ENCODE results near the gene SLC22A17.

The SLC22A17 gene

DNA sequence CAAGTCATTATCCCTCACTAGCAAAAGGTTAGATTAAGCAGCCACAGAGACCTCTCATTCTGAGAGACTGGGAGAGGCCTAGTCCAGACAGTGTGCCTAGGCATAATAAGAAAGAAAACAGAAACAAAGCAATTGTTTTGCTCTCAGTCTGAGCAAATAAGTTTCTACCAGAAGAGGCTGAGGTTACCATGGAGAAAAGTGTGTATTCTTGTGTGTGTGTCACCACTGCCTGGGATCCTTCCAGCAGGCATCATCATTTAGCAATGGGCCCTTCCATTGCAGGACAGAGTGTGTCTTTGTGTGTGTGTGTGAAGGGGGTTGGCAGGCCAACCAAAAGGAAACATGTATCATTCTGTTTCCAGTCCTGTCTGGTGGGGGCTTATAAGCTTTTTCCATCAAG is 8.6 kb upstream of the SLC22A17 start:
- no peak for DNase-seq

- no peak for DNase-seq
Measured at GRCh38 chr14:23360496-23360895, 7.8 kb upstream of the SLC22A17 start.

DNA sequence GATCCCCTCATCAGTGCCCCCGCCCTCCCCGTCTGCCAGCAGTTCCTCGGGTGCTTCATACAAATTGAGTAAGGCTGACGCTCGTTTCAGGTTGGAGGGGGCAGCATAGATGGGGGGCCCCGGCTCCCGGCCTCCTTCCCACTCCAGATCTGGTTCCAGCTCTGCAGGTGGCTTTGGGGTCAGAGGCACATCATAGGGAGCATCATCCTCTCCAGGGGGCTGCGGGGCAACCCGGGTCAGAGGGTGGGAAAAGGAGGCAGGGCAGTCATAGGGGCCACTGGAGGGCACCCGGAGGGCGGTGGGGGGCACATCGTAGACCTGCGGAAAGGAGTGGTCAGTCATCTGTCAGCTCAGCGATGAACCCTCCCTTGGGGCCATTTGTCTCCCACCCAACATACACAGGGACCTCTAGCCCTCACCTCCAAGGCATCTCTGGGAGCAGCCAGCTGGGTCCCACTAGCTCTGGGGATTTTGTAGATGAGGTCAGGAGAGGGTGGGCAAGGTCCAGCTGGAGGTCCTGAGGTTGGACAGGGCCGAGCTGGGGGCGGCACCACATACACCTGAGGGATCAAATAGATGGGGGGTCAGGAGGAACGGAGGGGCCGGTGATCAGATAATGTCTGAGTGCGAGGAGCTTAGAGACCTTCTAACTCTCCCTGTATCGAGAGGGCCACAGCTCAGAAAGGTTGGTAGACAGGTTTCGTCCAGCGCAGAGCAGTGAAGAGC is 7.2 kb upstream of the SLC22A17 start:
- DNase-seq: no peak

DNA sequence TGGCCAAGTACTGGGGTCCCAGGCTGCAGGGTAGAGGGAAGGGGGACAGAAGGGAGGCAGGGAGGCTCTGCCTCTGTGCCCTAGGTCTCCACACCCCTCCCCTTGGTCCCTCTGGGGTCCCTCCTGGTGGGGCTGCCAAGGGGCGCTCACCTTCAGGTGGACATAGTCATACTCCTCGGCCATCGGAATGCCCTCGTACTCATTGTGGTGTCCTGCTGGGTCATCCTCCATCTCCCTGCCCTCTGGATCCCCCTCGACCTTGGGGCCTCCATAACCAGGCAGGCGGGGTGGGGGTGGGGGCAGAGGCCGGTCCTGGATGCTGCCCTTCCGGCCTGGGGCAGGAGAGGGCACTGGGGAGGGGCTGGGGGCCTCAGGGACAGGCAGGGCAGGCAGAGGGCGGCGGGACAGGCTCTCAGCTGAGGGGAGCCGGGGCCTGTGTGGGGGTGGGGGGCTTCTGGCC is 6.5 kb upstream of the SLC22A17 start:
- DNase-seq: peak; percentile 45

GRCh38 chr14:23358553-23359166 is 6.0 kb upstream of the SLC22A17 start:
- DNase-seq: no peak

GRCh38 chr14:23358042-23358441 is 5.4 kb upstream of the SLC22A17 start:
- DNase-seq: no peak

- DNase-seq: peak; percentile 47
Measured at GRCh38 chr14:23357261-23357660, 4.6 kb upstream of the SLC22A17 start.

DNA sequence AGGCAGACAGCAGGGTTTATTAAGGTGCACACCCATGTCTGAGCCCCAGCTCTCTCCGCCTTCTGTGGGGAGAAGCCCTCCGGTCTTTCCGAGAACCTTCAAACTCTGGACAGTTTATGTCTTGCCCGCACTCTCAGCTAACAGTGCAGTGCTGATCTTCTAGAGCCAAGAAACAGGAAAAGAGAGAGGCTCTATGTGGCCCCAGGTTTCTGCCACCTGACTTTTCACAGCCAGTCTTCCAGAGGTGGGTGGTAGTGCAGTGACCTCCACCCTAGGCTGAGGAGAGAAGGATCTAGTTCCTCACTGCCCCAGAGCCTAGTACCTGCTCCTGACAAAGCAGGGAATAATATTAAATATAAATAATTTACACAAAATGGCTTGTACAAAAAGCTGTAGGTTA is 4.0 kb upstream of the SLC22A17 start:
- DNase-seq: peak; percentile 30

DNA sequence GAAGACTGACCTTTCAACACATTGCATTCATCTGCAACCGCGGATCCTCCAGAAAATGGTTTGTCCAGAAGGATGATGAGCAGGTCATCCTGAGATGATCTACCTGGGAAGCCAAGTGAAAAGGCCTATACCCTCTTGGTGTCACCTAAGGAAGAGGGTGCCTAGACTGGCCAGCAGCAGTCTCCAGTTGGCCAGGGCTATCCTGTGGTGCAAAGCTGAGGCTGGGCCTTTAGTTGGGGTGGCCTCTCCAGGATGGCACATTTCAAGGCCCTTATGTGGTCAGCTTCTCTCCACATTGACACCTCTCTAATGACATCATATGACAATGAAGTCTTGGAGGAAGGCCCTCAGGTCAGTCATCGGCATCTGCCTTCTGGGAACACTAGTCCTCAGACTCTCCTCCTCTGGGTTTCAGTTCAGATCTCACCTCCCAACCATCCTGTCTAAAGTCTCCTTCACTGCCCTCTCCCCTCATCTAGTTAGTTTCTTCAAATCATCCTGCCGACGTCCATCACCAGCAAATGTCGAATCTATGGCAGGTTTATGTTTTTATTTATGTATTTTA is 3.3 kb upstream of the SLC22A17 start:
- no peak for DNase-seq

DNA sequence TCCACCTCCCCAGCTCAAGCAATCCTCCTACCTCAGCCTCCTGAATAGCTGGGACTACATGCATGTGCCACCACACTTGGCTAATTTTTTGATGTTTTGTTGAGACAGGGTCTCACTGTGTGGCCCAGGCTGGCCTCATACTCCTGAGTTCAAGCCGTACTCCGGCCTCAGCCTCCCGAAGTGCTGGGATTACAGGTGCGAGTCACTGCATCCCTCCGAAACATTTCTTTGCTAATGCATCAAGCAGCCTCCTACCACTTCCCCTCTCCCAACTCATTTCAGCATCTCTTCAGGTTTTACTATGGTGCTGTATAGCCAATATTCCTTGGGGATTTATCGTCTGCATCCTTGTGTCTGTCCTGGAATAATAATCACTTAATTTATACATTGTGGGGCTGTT is 2.3 kb upstream of the SLC22A17 start:
- no peak for DNase-seq

DNA sequence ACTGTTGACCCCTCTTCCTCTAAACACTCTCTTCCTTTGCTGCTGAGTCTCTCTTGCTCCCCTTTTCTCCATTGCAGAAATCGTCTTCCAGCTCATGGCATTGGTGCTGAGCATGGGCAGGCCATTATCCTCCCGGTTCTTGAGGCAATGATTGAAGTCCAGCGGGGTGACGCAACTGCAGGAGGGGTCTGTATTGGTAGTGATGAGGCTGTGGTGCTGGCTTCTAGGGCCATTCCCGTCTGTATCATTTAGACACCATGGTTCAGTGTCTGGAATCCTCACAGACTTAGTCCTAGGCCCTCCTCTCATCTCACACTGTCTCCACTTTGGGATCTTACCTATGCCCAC is 720 bp upstream of the SLC22A17 start:
- DNase-seq: no peak

DNA sequence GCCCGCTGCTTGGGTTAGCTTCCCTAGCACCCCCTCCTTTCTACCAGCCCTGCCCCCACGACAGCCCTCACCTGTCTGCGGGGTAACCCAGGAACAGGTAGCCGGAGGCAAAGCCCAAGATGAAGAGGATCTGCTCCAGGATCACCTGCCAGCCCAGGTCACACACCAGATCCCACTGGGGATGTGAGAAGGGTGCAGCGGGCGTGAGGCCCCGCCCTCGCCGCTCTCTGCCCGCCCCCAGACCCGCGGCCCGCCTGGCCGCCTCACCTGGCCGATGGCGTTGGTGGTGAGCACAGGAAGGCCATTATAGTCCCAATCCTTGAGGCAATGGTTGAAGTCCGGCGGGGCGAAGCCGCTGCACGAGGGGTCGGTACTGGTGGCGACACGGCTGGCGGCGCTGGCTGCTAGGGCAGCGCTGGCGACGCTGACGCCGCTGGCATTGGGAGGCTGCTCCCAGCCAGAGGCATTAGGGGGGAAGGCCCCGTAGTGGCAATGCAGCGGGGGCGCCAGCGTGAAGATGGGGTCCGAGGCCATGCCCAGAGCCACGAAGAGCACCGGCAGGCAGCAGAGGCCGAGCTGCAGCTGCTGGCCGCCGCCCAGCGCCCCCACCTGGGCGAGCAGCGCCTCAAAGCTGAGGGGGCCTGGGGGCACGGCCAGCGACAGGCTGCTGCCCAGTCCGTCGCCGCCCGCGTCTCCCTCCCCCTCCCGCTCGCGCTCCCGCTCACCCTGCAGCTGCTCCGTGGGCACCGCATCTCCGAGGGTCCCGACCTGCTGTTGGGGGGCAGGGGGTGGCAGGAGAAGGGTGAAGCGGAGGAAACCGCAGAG is 794 bp downstream of the SLC22A17 start:
- DNase-seq: no peak

DNA sequence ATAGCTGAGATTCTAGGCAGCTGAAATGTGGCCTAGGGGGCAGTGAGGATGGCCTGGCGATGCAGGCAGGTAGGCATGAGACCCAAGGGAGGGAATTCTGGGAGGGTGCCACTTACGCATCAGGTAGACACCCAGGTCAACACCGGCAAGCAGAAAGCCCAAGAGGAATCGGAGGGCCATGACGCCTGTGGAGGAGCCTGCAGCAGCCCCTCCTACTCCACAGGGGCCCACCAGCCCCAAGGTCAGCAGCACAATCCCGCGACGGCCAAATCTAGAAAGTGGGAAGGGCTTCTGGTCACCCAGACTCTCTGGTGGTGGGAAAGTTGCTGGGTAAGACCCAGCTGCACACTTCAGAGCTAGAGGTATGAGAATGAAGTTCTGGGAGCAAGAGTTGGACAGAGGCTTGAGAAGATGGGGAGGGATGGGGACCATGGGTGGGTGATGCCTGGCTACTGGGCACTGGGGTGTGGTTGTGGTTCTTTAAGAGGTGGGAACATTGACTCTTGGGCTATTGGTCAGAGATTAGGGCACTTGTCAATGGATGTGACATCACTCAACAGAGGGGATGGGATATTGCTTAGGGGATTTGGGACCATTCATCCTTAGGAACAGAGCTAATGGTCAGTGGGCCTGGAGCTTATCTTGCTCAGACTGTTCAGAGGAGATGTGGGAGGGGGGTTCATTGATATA is 3.4 kb downstream of the SLC22A17 start:
- DNase-seq: no peak

GRCh38 chr14:23348297-23348655 is 4.4 kb downstream of the SLC22A17 start:
- DNase-seq: no peak

- no peak for DNase-seq
Measured at GRCh38 chr14:23347406-23348296, 5.0 kb downstream of the SLC22A17 start.

- DNase-seq: no peak
Measured at GRCh38 chr14:23346693-23347405, 5.8 kb downstream of the SLC22A17 start.

GRCh38 chr14:23345987-23346692 is 6.5 kb downstream of the SLC22A17 start:
- no peak for DNase-seq

DNA sequence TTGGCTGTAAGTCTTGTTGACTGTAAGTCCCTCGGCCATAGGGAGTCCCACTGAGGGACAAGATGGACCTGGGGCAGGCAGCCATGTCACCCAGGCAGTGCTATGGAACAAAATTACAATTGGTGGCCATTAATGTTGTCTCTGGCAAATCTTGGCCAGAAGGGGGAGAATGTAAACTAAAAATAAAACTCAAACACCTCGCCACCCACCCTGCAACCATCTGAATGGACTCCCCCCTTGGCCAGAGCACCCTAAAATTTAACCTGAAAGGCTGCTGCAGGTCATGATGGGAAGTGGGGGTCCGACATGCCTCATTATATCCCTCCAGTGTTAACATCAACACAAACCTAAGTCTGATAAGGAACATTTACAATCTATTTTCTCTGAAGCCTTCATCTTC is 8.2 kb downstream of the SLC22A17 start:
- DNase-seq: no peak

DNA sequence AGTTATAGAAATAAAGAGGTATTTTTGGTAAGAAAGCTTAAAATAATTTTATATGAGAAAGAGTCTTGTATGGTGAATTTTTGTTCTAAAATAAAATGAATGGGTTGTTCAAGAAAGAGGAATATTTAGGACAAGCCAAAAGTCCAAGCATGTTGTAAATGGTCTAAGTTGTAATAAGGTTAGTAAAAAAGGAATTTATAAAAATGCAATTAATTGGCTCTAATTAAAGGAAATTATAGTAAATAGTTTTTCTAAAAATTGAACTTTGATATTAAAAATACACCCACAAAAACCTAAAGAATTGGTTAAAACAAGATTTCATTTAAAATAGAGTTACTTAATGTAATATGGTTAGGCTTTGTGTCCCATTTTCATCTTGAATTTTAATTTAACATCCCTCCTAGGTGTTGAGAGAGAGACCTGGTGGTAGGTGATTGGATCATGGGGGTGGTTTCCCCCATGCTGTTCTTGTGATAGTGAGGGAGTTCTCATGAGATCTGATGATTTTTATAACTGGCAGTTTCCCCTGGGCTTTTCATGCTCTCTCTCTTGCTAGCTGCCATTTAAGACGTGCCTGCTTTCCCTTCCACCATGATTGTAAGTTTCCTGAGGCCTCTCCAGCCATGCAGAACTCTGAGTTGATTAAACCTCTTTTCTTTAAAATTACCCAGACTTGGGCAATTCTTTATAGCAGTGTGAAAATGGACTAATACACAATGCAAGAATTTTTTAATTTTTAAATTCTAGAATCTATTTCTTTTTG is 13.0 kb downstream of the SLC22A17 start:
- no peak for DNase-seq

DNA sequence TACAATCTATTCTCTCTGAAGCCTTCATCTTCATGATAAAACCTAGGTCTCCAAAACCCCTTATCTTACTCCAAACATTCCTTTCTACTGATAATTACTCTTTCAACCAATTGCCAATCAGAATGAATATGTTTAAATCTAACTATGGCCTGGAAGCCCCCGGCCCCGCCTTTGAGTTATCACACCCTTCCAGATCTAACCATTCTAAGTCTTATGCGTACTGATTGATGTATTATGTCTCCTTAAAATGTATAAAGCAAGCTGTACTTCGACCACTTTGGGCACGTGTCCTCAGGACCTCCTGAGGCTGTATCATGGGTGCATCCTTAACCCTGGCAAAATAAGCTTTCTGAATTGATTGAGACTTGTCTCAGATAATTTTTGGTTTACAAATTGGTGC is 17.1 kb downstream of the SLC22A17 start:
- no peak for DNase-seq

All from activated CD8-positive, alpha-beta memory T cell treated with anti-CD3 and anti-CD28 coated beads, Interleukin-2, amount 50 U/mL, for 48 hours (primary cell).